Measurements from ENCODE around the gene PCAT7.

GRCh38 chr9:94607423-94607691 is 52.5 kb downstream of the PCAT7 start:
- TF ChIP-seq, protein P1, sequence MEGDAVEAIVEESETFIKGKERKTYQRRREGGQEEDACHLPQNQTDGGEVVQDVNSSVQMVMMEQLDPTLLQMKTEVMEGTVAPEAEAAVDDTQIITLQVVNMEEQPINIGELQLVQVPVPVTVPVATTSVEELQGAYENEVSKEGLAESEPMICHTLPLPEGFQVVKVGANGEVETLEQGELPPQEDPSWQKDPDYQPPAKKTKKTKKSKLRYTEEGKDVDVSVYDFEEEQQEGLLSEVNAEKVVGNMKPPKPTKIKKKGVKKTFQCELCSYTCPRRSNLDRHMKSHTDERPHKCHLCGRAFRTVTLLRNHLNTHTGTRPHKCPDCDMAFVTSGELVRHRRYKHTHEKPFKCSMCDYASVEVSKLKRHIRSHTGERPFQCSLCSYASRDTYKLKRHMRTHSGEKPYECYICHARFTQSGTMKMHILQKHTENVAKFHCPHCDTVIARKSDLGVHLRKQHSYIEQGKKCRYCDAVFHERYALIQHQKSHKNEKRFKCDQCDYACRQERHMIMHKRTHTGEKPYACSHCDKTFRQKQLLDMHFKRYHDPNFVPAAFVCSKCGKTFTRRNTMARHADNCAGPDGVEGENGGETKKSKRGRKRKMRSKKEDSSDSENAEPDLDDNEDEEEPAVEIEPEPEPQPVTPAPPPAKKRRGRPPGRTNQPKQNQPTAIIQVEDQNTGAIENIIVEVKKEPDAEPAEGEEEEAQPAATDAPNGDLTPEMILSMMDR (IDR thresholded peaks at IDR 0.05): no peak
- no peak for TF ChIP-seq FOXM1 (IDR thresholded peaks at IDR 0.05; ENCODE audit: low read depth)
- no peak for TF ChIP-seq EP300 (IDR thresholded peaks at IDR 0.05; ENCODE audit: borderline replicate concordance in 1 of 2, low read depth in 1 of 2, low read length in 1 of 2)
- TF ChIP-seq GATA2 (CRISPR knock-in tag; IDR thresholded peaks at IDR 0.05): no peak
- no peak for TF ChIP-seq USF1 (IDR thresholded peaks at IDR 0.05; ENCODE audit: borderline replicate concordance, low read depth)
- no peak for TF ChIP-seq EZH2phosphoT487 (IDR thresholded peaks at IDR 0.05; ENCODE audit: borderline replicate concordance, low read depth)
- no peak for TF ChIP-seq SIN3A (IDR thresholded peaks at IDR 0.05; ENCODE audit: borderline replicate concordance, low read depth, low read length)
- TF ChIP-seq TEAD4 (IDR thresholded peaks at IDR 0.05; ENCODE audit: borderline replicate concordance, insufficient read depth): no peak
- TF ChIP-seq JUND (IDR thresholded peaks at IDR 0.05): no peak
- TF ChIP-seq RAD21 (IDR thresholded peaks at IDR 0.05; ENCODE audit: low read length): no peak
- TF ChIP-seq MAX (IDR thresholded peaks at IDR 0.05; ENCODE audit: low read depth): no peak
- TF ChIP-seq TAF1 (IDR thresholded peaks at IDR 0.05; ENCODE audit: borderline replicate concordance, low read depth, low read length): no peak
- TF ChIP-seq PBX3 (IDR thresholded peaks at IDR 0.05): no peak
- TF ChIP-seq RCOR1 (IDR thresholded peaks at IDR 0.05; ENCODE audit: low read length): no peak
